Activated CD4-positive, alpha-beta T cell treated with anti-CD3 and anti-CD28 coated beads for 1 hour (primary cell): ENCODE measurements around the gene LEMD3.
"Not testable (repeated sequence)": the region's sequence is repeated elsewhere in the genome, so short reads cannot be mapped to it uniquely, and the experiment has no call there.

Experiments used
- DNase-seq: peaks from one replicate; pipeline ENCODE4 v3.0.0-alpha.2; 2020

The LEMD3 gene

DNA sequence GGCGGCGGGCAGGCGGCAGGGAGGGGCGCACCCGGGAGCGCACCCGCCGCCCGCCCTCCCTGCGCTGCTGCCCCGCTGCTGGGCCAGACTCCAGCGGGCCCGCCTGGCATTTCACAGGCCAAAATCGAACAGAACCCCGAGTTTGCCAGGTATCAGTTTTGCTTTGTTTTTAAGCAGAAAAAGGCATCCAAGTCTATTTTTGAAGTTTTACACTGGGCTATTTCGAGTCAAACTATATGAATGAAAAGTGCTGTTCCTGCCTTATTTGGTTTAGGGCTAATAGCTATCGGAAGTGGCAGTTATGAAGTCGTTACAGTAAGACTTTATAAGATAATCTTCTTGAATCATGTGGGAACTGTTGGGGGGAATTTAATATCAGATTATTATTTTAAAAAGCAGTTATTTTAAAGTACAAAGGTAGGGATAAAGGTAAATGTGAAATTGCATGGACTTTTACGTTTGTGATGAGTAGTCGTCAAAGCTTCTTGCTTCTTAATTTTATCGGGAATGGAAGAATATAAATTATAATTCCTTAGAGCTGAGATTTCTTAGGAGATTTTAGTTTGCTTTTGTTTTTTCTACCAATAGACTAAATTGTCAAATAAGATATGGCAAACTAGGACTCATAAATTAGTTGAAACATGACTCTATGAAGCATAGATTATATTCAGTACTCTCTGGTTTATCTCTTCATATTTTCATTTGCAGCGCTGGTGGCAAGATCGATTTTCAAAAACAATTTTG is 110.2 kb downstream of the LEMD3 start:
- no peak for DNase-seq

DNA sequence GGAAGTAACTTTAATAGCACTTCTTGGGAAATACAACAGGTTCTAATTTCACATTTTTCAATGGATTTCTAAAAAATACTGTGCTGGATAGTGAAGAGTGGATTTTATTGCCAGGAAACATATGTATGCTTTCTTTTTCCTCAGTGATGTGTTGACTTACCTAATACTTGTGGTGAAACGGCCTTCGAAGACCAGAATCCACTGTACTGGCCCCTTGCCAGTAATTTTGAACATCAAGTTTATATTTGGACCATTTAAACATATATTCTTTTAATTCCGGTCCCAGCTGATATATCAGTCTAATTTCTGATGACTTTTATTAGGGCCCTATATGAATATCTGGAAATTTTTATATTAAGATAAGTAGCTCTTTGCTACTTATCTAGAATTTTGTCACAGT is 110.9 kb downstream of the LEMD3 start:
- no peak for DNase-seq

DNA sequence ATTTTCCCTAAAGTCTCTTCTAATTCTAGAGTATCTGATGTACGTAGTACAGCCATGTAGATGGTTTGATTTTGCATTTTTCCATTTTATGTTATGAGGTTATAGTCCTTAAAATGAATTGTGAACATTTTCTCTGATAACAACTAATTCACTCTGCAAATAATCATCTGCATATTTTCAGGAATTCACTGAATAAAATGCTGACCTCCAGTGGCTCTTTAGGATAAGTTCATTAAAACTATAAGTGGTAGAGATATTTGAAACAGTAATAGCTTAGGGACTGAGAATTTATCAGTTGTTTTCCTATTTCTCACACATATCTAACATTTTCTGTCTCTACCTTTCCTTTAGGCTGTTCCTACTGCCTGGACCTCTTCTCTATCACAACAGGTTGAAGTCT is 113.5 kb downstream of the LEMD3 start:
- no peak for DNase-seq

DNA sequence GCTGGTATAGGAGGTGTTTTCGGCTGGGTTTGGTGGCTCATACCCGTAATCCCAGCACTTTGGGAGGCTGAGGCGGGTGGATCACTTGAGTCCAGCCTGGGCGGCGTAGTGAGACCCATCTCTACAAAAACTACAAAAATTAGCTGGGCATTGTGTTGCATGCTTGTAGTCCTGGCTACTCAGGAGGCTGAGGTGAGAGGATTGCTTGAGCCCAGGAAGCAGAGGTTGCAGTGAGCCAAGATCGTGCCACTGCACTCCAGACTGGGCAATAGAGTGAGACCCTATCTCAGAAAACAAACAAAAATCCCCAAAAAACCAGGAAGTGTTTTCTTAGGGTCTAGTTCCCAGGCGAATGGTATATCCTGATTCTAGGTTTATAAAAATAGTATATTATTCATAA is 116.1 kb downstream of the LEMD3 start:
- not testable (repeated sequence) for DNase-seq

DNA sequence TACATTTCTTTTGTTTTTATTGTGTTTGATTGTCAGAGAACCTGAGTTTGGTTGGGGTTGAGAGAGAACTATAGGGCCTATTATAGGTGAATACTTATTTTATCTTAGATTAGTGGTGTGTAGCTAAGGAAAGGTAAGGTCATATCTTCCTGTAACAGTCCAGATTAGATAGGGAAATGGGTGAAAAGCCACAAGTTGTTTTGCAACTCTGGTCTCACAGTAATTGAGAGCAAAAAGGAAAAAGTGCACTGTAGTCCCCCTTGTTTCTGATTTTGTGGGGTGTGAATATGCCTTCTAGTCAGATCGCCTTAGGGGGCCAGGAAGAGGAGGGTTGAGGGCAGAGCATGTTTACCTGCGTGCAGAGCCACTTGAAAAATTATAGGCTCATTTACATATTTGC is 118.0 kb downstream of the LEMD3 start:
- DNase-seq = no peak

DNA sequence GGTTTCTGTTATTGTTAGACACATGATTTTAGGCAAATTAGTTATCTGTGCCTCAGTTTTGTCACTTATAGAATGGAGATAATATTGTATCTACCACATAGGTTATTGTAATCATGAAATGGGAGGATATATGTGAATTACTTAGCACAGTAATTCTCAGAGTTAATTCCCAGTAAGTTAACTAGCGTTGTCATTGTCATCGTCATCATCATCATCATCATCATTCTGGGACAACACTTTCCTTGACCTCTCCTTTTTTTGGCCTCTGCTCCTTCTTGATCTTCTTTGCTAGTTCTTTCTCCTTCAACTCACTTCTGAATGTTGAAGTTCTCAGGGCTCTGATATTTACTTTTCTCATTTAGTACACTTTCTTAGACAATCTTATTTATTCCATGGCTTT is 122.9 kb downstream of the LEMD3 start:
- no peak for DNase-seq

DNA sequence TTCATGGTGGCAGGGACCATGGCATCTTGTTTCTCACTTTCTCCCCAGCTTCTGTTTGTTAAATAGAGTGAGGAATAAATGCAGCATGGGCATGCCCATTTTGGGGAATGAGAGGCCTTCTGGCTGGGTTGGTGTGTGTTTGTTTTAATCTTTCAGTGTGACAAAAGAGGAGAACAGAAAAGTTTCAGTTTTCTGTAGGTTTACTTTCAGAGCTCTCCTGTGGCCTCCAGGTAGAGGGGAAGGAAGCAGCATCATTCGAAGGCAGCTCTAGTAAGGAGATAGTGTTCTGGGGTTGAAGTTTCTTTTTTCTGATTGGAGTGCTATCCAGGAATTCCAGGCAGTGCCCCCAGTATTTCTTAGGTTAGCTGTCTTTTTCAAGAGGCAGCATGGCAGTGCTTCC is 124.4 kb downstream of the LEMD3 start:
- DNase-seq = no peak

DNA sequence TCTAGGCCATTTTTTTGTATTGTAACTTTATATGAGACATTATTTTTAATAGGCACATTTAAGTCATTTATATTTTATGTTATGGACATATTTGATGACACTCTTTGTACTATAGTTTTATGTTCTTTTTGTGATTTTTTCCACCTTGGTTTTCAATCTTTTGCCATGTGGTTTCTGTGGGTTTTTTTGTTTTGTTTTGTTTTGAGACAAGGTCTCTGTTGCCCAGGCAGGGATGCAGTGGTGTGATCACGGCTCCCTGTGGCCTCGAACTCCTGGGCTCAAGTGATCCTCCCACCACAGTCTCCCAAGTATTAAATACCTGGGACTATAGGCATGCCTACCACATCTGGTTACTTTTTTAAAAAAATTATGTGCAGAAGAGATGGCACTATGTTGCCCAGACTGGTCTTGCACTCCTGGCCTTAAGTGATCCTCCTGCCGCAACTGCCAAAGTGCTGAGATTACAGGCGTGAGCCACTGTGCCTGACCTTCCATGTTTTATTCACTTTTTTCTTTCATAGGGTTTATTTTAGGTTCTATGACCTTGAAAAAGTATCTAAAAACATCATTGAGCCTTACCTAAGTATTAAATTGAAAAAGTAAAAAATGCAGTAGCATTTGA is 125.4 kb downstream of the LEMD3 start:
- no peak for DNase-seq

DNA sequence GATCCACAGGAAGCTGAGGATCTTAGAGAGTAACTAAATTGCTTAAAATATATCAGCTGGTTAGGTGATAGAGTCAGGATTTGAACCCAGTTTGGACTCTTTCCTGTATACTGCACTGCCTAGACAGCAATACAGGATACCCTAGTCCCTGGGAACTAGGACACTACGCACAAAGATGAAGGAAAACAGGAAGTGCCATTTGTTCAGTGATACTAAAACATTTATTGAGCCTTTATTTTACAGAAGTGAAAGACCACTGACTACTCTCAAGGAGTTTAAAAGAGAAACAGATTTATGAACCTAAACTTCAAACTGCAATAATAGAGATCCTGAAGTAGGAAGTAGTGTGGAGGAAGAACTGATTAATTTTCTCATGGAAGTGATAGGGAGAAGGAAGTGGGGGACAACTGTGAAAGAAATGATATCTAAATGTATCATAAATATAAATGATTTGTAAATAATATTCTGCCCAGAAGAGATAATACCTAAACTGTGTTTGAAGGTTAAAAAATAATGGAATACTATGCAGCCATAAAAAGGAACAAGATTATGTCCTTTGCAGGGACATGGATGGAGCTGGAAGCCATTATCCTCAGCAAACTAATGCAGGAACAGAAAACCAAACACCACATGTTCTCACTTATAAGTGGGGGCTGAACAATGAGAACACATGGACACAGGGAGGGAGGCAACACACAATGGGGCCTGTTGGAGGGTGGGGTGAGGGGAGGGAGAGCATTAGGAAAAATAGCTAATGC is 127.3 kb downstream of the LEMD3 start:
- no peak for DNase-seq
